ENCODE data around the gene WDR6.

The WDR6 gene

GRCh38 chr3:49016414-49017228, 9.4 kb downstream of the WDR6 start:
- no peak for DNase-seq

DNA sequence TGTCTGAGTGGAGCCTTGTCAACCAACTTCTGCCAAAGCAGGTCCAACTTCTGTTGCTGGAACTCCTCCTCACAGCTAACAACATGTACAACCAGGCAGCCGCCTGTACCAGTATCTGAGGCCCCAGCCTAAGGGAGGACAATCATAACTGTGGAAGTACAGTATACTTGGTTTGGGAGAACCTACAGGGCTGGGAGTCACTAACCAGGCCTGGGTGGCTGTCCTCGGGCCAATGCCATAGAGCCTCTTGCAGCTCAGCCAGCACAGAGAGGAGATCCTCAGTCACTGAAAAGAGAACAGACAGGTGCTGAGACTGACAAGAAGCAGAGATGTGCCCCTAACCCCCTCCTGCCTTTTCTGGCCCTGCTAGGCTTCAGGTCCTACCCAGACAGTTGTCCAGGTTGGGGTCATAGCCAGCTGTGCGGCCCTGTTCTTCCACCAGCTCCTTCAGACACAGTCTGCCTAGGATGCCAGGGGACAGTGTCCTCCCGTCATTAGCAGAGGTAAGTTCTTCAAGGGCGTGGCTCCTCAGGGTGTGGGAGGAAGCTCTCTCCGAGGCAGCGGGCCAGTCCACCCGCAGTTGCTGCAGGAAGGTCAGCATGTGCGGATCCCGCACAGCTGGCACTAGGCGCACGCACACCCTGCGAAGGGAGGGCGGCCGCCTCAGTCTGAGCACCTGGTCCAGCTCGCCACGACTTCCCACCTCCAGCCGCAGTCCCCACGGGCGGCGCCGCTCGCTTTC, 10.2 kb downstream of the WDR6 start:
- no peak for DNase-seq

- DNase-seq = peak; percentile 62
Measured at GRCh38 chr3:49017971-49018706, 10.9 kb downstream of the WDR6 start, which contains the start of gene DALRD3. Gene DALRD3, minus strand, starts transcription at chr3:49018580. Its CDS starts 16 bp downstream, at chr3:49018564.

DNA sequence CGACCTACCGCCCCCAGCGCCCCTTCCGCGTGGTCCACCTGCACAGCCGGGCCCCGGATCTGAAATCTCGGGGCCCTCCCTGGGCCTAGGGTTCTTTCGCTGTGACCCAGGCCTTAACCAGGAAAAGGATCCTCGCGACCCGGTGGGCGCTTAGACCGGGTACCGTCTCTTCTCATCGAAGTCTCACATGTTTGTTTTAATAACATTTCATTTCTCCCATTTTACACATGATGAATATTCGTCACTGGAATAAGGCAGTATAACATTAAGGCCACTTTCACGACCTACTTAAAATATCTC, 11.5 kb downstream of the WDR6 start:
- no peak for DNase-seq

- no peak for DNase-seq
Measured at GRCh38 chr3:49019941-49020329, 12.7 kb downstream of the WDR6 start.

DNA sequence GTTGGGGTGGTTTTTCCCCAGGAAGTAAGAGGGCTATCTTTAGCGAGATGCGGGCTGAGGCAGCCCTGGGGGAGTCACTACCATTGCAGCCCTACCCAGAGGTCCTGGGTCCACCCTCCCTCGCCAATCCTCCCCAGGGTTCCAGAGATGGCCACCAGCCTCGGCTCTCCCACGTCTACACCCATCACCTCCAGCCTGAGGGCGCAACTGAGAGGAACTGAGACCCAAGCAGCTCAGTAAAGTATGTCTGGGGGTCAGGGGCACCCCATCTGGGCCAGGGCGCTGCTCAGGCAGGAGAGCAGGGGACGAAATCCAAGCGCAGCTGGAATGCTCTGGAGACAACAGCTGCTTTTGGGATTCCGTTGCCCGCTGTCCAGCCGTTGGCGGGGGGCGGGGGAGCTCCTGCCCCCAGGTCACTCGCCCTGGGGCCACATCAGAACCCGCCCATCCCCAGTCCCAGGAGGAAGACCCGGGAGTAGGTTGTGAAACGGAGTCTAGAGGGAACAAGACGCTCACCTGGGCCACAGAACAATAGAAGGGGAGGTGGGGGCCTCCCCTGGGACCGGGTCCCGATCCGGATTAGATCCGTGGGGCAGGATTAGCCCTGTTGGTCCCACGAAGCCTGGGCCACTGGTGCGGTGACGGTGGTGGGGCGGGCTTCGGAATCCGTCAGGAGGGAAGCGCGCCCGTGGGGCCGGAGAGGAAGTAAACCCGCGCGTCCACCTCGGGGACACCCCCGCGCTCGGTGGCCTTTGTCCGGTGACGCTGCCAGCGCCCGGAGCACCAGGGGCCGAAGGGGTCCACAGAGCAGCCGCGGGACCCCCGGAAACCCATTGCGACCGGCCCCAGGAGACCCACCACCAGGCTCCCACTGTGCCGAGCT, 13.4 kb downstream of the WDR6 start:
- DNase-seq = no peak

DNA sequence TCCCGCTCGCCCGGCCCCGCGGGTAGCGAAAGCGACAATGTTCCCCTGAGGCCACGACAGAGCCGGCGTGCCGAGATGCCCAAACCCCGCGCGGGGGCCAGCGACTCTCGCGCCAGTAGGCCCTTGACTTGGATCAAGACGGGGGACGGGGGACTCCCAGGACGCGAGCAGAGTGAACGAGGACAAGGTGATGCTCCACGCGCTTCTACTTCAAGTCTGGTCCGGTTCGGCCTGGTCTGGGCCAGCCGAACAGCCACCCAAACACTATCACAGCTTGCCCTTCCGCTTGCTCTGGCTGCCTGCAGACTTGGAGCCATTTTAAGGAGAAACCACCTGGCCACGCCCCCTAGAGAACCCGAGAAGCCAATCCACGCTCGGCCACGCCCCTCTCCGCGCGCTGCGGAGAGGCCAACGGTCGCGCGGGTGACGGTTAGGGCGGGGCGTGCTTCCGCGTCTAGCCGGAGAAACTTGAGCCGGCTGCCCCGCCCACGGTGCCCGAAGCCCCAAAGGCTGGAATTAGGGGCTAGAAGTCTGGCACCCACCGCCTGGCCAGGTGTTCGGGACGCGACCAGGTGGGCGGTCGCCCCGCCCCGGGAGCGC, 14.1 kb downstream of the WDR6 start:
- DNase-seq = peak; percentile 91

GRCh38 chr3:49021813-49022687, 14.9 kb downstream of the WDR6 start, which contains the start of gene NDUFAF3:
Gene NDUFAF3, plus strand, starts transcription at chr3:49022121. Its CDS starts 24 bp downstream, at chr3:49022145.
- DNase-seq = peak; percentile 86

DNA sequence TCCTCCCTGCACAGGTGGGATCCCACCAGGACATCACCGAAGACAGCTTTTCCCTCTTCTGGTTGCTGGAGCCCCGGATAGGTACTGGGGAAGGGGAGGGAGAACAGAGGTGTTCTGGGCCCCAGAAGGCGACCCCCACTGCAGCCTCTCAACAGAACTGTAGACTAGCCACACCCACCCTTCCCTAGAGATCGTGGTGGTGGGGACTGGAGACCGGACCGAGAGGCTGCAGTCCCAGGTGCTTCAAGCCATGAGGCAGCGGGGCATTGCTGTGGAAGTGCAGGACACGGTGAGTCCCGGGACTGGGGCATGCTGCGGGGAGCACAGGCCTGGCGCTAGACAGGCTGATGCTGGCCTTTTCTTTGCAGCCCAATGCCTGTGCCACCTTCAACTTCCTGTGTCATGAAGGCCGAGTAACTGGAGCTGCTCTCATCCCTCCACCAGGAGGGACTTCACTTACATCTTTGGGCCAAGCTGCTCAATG, 15.5 kb downstream of the WDR6 start:
- DNase-seq = no peak

- DNase-seq = no peak
Measured at GRCh38 chr3:49023775-49024174, 16.6 kb downstream of the WDR6 start.

- no peak for DNase-seq
Measured at GRCh38 chr3:49024449-49024848, 17.3 kb downstream of the WDR6 start.

GRCh38 chr3:49025005-49025792, 18.0 kb downstream of the WDR6 start:
- DNase-seq = no peak

GRCh38 chr3:49025793-49026520, 18.8 kb downstream of the WDR6 start:
- no peak for DNase-seq

GRCh38 chr3:49026536-49026935, 19.3 kb downstream of the WDR6 start:
- no peak for DNase-seq

- DNase-seq = no peak
Measured at GRCh38 chr3:49027634-49028033, 20.4 kb downstream of the WDR6 start.

DNA sequence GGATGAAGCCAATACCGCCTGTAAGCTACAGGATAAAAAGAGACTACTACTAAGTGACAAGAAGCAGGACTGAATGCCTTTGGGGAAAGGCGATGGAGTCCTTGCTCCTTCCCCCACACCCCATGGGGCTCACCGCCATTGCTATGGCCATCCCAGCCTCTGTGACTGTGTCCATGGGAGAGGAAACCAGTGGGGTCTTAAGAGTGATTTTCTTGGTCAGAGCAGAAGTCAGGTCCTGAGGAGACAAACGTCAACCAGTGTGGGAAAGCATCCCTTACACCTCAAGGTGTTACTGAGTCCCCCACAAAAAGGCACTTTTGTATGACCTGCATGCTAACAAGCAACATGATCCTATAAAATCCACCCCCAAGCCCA, 21.1 kb downstream of the WDR6 start:
- no peak for DNase-seq

DNA sequence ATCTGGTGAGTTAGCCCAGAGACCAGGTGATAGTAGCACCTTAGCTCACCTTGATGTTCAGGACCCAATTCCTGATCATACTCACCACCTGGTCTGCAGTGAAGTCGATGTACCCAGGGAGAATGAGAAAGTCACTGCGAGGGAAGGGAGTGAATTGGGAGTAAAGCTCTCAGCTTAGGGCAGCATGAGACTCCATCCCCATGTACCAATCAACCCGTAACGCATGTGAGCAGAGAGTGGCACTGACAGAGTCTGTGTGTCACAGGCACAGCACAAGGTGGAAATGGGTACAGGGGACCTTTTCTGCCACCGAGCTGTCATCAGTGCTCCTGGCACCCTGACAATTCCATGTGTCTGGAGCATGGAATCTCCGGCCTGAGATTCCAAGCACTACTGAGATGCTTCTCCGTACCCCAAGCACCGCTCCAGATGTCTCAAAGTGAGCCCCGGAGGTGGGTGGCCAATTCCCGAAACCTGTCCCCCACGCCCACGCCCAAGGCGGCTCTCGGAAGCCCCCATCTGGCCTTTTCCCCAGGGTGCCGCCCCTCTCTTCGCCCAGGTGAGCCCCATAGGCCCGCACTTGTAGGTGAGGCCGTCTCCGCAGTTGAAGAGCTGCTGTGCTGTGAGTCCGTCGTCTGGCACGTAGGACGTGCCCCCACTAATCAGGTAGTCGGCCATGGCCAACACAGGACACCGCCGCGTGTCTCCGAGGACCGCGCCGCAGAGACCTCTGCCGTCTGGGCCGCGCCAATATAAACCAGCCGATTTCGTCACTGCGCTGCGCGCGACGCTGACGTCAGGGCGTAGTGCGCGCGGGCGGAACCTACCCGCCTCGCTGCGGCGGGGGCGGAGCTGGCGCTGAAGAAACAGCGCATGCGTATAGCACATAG, 21.7 kb downstream of the WDR6 start, which contains the start of gene IMPDH2:
IMPDH2 (minus strand) TSS at position 726 of the 890 bp plus-strand sequence; CDS start at position 678, 48 bp downstream.
- DNase-seq = peak; percentile 75

GRCh38 chr3:49029563-49029884, 22.3 kb downstream of the WDR6 start:
- no peak for DNase-seq

Measured in NCI-H2171 (cell line).